ENCODE results near the gene METTL22.
"Not testable (repeated sequence)": the region's sequence is repeated elsewhere in the genome, so short reads cannot be mapped to it uniquely, and the experiment has no call there.

Gene METTL22

GRCh38 chr16:8631373-8631772 is 9.9 kb downstream of the METTL22 start:
- no peak for DNase-seq (ENCODE audit: low read depth in 2 of 2, low spot score in 1 of 2)

GRCh38 chr16:8631818-8632465 is 10.4 kb downstream of the METTL22 start:
- no peak for DNase-seq (ENCODE audit: low read depth in 2 of 2, low spot score in 1 of 2)

- DNase-seq (ENCODE audit: low read depth in 2 of 2, low spot score in 1 of 2), result no peak
These were observed 11.2 kb downstream of the METTL22 start for GRCh38 chr16:8632675-8633182.

DNA sequence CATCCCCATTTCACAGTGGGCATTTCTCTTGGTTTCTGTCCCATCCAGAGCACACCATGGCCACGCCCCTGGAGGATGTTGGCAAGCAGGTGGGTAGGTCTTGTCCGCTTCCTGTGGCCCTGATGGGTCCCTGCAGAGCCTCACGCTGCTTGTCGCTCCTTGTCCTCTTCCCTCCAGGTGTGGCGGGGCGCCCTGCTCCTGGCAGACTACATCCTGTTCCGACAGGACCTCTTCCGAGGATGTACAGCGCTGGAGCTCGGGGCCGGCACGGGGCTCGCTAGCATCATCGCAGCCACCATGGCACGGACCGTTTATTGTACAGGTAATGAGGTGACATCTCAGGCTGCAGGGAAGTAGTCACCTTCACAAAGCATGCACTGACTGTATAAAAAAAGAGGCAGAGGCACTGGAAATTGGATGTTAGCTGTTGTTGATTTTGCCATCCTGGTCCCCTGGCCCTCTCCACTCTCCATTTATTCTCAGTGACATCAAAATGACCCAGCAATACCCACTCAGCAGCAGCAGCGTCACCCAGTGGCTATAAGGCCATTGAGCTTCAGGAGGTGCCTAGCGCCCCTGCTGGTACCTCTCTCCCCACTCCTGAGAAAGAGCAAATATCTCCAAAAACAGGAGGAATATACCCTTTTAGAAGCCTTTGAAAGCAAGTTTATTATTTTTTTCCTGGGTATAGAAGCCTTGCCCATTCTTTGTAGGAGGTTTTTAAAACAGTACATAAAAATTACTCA is 13.7 kb downstream of the METTL22 start:
- DNase-seq (ENCODE audit: low read depth in 2 of 2, low spot score in 1 of 2), result no peak

DNA sequence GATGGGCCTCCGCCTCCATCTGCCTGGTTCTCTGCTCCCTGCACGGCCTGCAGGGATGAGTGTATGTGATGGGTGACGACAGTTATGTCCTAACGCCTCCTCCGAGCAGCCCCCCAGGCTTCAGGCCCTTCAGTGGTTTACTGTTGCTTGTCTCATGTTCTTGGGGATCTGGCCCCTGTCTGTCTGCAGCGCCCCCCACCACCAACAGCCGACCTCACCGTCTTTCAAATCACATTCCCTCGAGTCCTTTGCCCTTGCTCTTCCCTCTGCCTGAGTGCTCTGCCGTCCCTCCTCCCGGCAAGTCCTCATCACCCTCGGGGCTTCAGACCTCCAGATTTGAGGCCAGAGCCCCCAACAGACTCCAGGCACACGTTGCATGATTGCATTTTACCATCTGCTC is 18.2 kb downstream of the METTL22 start:
- DNase-seq (ENCODE audit: low read depth in 2 of 2, low spot score in 1 of 2), result no peak

GRCh38 chr16:8641671-8642070 is 20.2 kb downstream of the METTL22 start:
- DNase-seq (ENCODE audit: low read depth in 2 of 2, low spot score in 1 of 2), result no peak

DNA sequence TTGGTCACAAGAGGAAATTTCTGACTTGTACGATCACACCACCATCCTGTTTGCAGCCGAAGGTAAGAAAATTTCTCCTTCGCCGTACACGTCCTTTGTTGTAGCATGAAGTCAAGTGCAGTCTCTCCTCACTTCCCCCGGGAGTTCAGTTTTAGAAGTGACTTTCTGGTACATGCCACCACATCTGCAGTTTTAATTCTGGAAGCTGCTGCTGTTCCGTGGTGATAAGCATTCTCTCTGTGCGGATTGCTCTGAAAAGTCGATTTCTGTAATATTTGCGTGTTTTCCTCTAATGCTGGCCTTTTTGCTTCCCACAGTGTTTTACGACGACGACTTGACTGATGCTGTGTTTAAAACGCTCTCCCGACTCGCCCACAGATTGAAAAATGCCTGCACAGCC is 20.6 kb downstream of the METTL22 start:
- DNase-seq (ENCODE audit: low read depth in 2 of 2, low spot score in 1 of 2), result no peak

DNA sequence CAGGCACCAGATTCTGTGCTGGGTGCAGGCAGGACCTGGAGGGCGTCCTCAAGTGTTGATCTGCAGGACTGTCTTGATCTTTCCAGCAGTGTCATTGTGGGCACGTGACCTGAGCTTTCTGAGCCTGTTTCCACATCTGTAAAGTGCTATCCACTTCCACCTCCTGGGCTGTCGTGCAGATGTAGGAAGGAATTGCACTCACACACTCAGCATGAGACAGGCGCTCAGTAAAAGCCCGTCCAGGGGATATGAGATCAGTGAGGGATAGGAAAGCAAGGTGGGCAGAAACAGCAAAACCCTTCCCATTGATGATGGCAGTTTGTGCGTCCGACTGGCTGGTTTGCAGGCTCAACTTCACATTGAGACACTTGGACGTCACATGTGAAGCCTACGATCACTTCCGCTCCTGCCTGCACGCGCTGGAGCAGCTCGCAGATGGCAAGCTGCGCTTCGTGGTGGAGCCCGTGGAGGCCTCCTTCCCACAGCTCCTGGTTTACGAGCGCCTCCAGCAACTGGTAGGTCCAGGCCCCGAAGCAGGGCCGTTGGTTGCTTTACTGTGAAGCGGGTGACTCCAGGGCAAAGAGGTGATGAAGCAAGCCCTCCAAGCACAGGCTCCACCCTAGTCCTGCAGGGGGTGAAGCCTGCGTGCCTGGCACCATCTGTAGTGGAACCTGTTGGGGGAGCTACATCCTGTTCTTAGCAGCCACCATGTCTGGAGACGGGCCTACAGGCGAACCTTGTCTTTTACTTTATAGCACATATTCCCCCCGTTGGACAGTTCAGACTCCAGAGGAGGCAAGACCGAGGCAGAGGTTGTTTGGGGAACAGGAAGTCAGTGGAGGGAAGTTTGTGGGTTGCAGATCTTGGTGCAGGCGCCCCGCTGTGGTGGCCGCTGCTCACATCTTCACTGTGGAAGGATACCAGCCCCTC is 23.0 kb downstream of the METTL22 start:
- no peak for DNase-seq (ENCODE audit: low read depth in 2 of 2, low spot score in 1 of 2)

DNA sequence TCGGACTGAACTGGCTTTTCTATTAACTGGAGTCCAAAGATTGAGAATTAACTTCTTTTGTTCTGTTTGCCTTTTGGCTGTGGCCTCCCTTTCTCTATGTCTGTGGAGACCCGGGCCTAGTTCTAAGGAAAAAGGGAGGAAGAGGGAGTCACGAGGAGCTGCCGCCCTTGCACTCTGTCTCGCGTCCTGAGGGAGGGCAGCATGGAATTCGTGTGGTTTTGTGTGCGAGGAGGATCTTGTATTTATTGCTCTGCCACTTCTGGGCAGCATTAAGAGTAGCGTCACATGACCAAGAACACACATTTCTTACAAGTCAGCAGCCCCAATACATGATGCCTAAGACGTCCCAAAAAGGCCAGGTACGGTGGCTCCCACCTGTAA is 23.6 kb downstream of the METTL22 start:
- DNase-seq (ENCODE audit: low read depth in 2 of 2, low spot score in 1 of 2), result no peak

GRCh38 chr16:8645831-8646230 is 24.3 kb downstream of the METTL22 start:
- no peak for DNase-seq (ENCODE audit: low read depth in 2 of 2, low spot score in 1 of 2)

DNA sequence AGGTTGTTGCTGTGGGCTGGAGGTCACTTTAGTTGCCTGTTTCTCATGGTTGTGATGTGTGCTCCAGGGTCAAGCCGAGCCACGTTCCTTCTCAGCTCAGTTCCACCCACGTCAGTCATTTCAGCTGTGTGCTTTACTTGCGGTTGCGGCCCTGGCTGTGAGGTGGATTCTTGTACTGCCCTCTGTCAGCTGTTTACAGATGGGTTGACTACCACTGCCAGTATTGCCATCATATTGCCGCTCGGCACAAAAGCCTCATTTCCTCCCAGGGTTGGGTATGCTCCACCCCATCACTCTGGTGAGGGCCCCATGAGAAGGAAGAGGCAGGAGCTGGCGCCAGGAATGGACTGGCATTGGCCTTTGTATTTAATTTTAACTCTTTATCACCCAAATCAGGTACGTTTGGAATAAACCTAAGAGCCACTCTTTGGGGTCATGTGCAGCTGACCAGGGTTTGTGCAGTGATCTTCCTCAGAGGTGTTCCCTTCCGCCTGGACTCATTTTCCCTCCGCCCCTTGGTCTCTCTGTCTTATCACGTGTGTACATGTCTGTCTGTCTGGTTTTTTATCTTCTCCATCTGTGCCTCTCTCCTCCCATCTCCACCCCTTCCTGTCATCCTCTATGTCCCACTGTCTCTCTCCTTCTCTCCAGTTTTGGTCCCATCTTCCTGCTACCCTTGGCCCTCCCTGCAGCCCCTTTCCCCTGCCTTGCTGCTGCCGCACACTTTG is 25.0 kb downstream of the METTL22 start:
- no peak for DNase-seq (ENCODE audit: low read depth in 2 of 2, low spot score in 1 of 2)

DNA sequence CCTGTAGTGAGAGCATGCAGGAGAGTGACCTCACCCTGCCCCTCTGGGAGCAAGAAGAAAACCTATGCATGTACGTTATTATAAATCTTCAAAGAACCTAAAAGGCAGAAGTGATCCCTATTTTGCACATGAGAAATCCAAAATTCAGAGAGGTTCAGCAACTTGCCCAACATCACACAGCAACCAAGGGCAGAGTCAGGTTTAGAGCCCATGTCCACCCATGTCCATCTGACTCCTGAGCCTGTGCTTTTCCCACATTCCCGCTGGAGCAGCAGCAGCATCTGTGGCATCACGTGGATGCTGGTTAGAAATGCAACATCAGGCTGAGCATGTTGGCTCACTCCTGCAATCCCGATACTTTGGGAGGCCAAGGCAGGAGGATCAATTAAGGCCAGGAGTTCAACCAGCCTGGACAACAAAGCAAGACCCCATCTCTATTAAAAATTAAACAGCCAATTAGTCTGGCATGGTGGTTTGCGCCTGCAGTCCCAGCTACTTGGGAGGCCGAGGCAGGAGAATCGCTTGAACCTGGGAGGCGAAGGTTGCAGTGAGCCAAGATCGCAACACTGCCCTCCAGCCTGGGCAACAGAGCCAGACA is 26.3 kb downstream of the METTL22 start:
- no peak for DNase-seq (ENCODE audit: low read depth in 2 of 2, low spot score in 1 of 2)

- no peak for DNase-seq (ENCODE audit: low read depth in 2 of 2, low spot score in 1 of 2)
These were observed 27.4 kb downstream of the METTL22 start for GRCh38 chr16:8648877-8649276.

GRCh38 chr16:8649829-8650554 is 28.5 kb downstream of the METTL22 start:
- DNase-seq (ENCODE audit: low read depth in 2 of 2, low spot score in 1 of 2), result no peak

DNA sequence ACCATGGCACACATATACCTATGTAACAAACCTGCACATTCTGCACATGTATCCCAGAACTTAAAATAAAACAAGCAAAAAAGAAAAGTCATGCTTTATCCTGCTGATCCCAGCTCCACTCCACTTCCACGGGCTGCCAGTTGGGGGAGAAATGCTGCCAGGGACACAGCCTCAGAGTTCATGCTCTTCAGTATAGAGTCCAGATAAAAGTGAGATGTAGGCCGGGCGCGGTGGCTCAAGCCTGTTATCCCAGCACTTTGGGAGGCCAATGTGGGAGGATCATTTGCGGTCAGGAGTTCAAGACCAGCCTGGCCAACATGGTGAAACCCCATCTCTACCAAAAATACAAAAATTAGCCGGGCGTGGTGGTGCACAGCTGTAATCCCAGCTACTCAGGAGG is 30.5 kb downstream of the METTL22 start:
- DNase-seq (ENCODE audit: low read depth in 2 of 2, low spot score in 1 of 2), result not testable (repeated sequence)

GRCh38 chr16:8655184-8655717 is 33.8 kb downstream of the METTL22 start:
- DNase-seq (ENCODE audit: low read depth in 2 of 2, low spot score in 1 of 2), result no peak

DNA sequence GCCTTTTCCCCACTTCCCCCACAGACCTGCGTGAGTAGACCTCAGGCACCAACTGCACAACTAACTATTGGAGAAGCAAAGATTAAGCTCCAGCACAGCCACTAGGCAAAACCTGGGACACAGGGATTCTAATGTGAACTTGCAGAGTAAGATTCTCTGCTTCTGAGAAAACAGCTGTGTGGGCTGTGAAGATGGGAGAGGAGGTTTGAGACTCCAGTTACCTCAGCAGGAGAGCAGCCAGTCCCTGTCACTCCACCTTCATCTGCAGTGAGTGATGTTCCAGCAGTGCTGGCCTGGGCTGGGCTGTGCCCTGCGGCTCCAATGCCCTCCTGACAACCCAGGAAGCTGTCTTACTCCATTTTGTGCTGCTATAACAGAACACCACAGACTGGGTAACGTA is 34.9 kb downstream of the METTL22 start:
- no peak for DNase-seq (ENCODE audit: low read depth in 2 of 2, low spot score in 1 of 2)

GRCh38 chr16:8660841-8661301 is 39.4 kb downstream of the METTL22 start:
- DNase-seq (ENCODE audit: low read depth in 2 of 2, low spot score in 1 of 2), result no peak

DNA sequence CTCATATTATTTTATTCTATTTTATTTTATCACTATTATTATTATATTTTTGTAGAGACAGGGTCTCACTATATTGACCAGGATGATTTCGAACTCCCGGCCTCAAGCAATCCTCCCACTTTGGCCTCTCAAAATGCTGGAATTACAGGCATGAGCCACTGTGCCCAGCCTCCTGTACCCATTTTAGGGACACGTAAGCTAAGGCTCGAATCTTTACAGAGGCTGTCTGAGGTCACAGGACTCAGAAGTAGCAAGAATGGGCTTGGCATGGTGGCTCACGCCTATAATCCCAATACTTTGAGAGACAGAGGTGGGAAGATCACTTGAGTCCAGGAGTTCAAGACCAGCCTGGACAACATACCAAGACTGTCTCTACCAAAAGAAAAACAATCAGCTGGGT is 40.2 kb downstream of the METTL22 start:
- no peak for DNase-seq (ENCODE audit: low read depth in 2 of 2, low spot score in 1 of 2)
